NB4 (cell line): ENCODE results near the gene APOB.

Experiments
- DNase-seq: peaks from one replicate; pipeline ENCODE4 v3.0.0; 2010; ENCODE audit warnings: low read depth
- H3K4me3 ChIP-seq: one replicate; pipeline ENCODE4 v1.5.1; 2011; ENCODE audit warnings: mild to moderate bottlenecking, low read depth, low read length, moderate library complexity
- CTCF ChIP-seq: IDR thresholded peaks from one replicate; pipeline ENCODE4 v1.5.1; 2012; ENCODE audit warnings: low read depth, low read length
- MAX ChIP-seq: IDR thresholded peaks from 2 replicates; pipeline ENCODE4 v1.6.1; 2011; ENCODE audit warnings: low read depth, low read length
- MYC ChIP-seq: IDR thresholded peaks from 2 replicates; pipeline ENCODE4 v1.6.1; 2011; ENCODE audit warnings: low read depth, low read length
- POLR2A ChIP-seq: IDR thresholded peaks from 2 replicates; pipeline ENCODE4 v1.6.1; 2011; ENCODE audit warnings: mild to moderate bottlenecking; ENCODE audit not compliant: insufficient read length; ENCODE audit errors: extremely low read depth

APOB gene

GRCh38 chr2:21043744-21044532, at the start of gene APOB:
Gene APOB, minus strand, starts transcription at chr2:21044073. Its CDS starts 128 bp downstream, at chr2:21043945.
- H3K4me3 ChIP-seq: no peak within 1 kb of the TSS
- TF ChIP-seq MAX: no peak
- no peak for TF ChIP-seq CTCF
- TF ChIP-seq MYC: no peak
- no peak for TF ChIP-seq POLR2A
- no peak for DNase-seq

GRCh38 chr2:21092308-21092869, 48.5 kb upstream of the APOB start:
- no peak for DNase-seq
- no peak for TF ChIP-seq CTCF
- TF ChIP-seq MAX: no peak
- no peak for TF ChIP-seq POLR2A
- no peak for TF ChIP-seq MYC

GRCh38 chr2:21084401-21084800, 40.5 kb upstream of the APOB start:
- DNase-seq: no peak
- TF ChIP-seq MAX (no peak), CTCF (no peak), MYC (no peak), POLR2A (no peak)
- H3K4me3 ChIP-seq: no peak overlapping the region

More at GRCh38 chr2:21092308-21092869, 48.5 kb upstream of the APOB start:
- no peak overlapping the region for H3K4me3 ChIP-seq

GRCh38 chr2:21083482-21083881, 39.6 kb upstream of the APOB start:
- H3K4me3 ChIP-seq: no peak overlapping the region
- no peak for DNase-seq
- TF ChIP-seq MYC (no peak), CTCF (no peak), POLR2A (no peak), MAX (no peak)

GRCh38 chr2:21078296-21078695, 34.4 kb upstream of the APOB start:
- H3K4me3 ChIP-seq: no peak overlapping the region
- TF ChIP-seq CTCF: no peak
- TF ChIP-seq MYC: no peak
- TF ChIP-seq POLR2A: no peak
- no peak for TF ChIP-seq MAX
- DNase-seq: no peak
